Measurements from ENCODE around the gene KPTN. TPM values are rescaled to one million over a fixed set of nuclear protein-coding genes. Genes with fewer than 3 reads are reported as not detected.

KPTN gene
- total RNA-seq: 3.6 and 6.8 TPM in 2 replicates

GRCh38 chr19:47483800-47484690 is at the start of gene KPTN:
Gene KPTN, minus strand, starts transcription at chr19:47484219. Its CDS starts 59 bp downstream, at chr19:47484160.

DNA sequence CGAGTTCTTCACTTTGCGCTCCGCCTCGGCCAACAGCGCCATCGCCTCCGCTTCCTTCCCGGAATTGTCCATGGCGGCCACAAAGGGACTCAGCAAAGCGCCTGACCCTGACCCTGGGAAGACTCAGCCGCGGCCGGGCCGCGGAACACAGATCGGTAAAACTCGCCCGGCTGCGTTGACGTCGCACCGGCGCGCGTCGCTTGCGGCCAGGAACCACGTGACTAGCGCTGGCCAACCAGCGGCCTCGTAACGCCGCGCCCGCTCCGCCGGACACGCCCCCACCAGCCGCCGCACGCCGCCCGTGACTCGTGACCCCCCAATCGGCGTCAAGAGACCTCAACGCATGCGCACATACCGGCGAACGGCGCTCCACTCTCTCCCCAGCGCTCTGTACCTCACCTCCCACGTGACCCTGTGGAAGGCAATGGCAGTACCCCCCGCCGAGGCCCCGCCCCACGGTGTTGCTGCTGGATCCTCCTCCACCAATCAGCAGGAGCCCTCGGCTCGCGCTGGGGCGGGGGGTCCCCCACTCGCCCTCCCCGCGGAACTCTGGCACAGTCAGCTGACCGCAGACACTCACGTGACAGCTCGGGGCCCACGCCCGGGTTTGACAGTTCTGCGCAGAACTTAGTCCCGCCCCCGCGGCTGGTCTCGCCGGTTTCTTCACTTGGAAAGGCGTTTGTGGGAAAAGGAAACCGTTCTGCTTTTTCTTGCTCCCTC is 31.0 kb upstream of the KPTN start, which contains the start of gene NAPA:
TSS of gene NAPA (minus strand) at position 195 of the 720 bp plus-strand sequence. CDS start at position 72, 123 bp downstream.

DNA sequence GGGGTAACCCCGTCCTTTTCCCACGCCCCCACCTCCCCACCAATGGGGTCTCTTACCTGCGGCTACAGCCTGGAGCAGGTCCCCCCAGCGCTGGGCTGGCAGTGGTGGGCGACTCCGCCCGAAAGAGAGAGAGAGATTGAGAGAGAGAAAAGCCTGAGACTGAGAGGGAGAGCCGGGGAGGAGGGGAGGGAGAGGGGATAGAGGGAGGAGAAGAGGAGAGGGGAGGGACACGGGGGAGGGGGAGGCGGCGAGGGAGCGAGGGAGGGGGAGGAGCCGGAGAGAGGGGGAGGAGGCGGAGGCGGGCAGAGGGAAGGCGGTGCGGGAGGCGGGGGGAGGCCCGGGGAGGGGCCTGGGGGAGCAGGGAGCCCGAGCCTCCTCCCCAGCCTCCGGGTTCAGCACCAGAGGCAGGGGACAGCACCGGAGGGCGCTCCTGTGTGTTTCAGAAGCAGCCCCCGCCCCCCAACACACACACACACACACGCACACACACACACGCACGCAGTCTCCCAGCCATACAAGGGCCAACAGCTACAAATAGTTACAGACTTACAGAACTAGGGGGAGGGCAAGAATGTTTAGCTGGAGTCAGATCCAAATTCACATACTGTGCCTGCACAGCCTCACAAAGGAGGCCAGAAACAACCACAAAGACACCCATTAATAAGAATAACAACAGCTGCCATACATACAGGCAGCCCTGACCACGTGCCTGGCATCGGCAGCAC is 12.1 kb downstream of the KPTN start, which contains the start of gene SLC8A2:
TSS of gene SLC8A2 (minus strand) at position 161 of the 725 bp plus-strand sequence. CDS start 5,490 bp downstream, outside the sequence.

Other genes with a start within 250 kb of the KPTN start
- gene CCDC9, start 227.7 kb downstream of the KPTN start, total RNA-seq: 12.9 and 13.5 TPM in 2 replicates
- 2.0 and 4.9 TPM in 2 replicates for gene INAFM1, start 209.3 kb downstream of the KPTN start, total RNA-seq
- gene C5AR1, start 174.4 kb downstream of the KPTN start, total RNA-seq: 0.35 and 0.65 TPM in 2 replicates
- not detected in 2 replicates for gene C5AR2, start 152.0 kb downstream of the KPTN start, total RNA-seq
- gene DHX34, start 134.9 kb downstream of the KPTN start, total RNA-seq: 12.2 and 19.5 TPM in 2 replicates
- gene MEIS3, start 64.7 kb downstream of the KPTN start, total RNA-seq: 1.8 and 2.8 TPM in 2 replicates
- 0.28 and 1.3 TPM in 2 replicates for gene SLC8A2, start 12.3 kb downstream of the KPTN start, total RNA-seq
- gene NAPA, start 30.8 kb upstream of the KPTN start, total RNA-seq: 74.3 and 92.5 TPM in 2 replicates
- 0.07 TPM in 1 of 2 replicates, not detected in the other for gene ZNF541, start 88.9 kb upstream of the KPTN start, total RNA-seq
- 3.9 and 4.6 TPM in 2 replicates for gene BICRA, start 124.9 kb upstream of the KPTN start, total RNA-seq
- 121 and 124 TPM in 2 replicates for gene EHD2, start 229.2 kb upstream of the KPTN start, total RNA-seq

Data from airway epithelial cell (primary cell).